ENCODE data around the gene PRAMEF4. TPM values are rescaled to one million over a fixed set of nuclear protein-coding genes. Genes with fewer than 3 reads are reported as not detected.

The PRAMEF4 gene
- total RNA-seq, 1 experiment from 2014 or later, result not detected

Other genes starting within 250 kb of the PRAMEF4 start
- gene AADACL4, start 242.1 kb downstream of the PRAMEF4 start, total RNA-seq (2021), result 0.43 TPM in 1 of 2 replicates, not detected in the other
- not detected in 2 replicates for gene AADACL3, start 170.1 kb downstream of the PRAMEF4 start, total RNA-seq (2021)
- gene CFAP107, start 140.0 kb downstream of the PRAMEF4 start, total RNA-seq (2021), result not detected in 2 replicates
- gene PRAMEF12, start 112.5 kb downstream of the PRAMEF4 start, total RNA-seq (2021), result not detected in 2 replicates
- gene PRAMEF1, start 94.8 kb downstream of the PRAMEF4 start, total RNA-seq (2021), result not detected in 2 replicates
- gene PRAMEF11, start 54.8 kb downstream of the PRAMEF4 start, total RNA-seq (2021), result not detected in 2 replicates
- not detected in 2 replicates for gene HNRNPCL1, start 37.5 kb downstream of the PRAMEF4 start, total RNA-seq (2021)
- gene PRAMEF2, start 29.1 kb downstream of the PRAMEF4 start, total RNA-seq (2021), result not detected in 2 replicates
- gene PRAMEF10, start 12.1 kb upstream of the PRAMEF4 start, total RNA-seq (2021), result not detected in 2 replicates
- gene PRAMEF7, start 30.4 kb upstream of the PRAMEF4 start, total RNA-seq (2021), result not detected in 2 replicates
- not detected in 2 replicates for gene PRAMEF6, start 61.4 kb upstream of the PRAMEF4 start, total RNA-seq (2021)
- not detected in 2 replicates for gene PRAMEF27, start 170.4 kb upstream of the PRAMEF4 start, total RNA-seq (2021)
- gene HNRNPCL3, start 174.6 kb upstream of the PRAMEF4 start, total RNA-seq (2021), result not detected in 2 replicates
- not detected in 2 replicates for gene PRAMEF25, start 184.6 kb upstream of the PRAMEF4 start, total RNA-seq (2021)
- not detected in 2 replicates for gene HNRNPCL2, start 230.7 kb upstream of the PRAMEF4 start, total RNA-seq (2021)

All from A673 (cell line).